Peyer's patch (tissue), 4 donors: ENCODE data around the gene DYRK1A.

Source experiments
- POLR2A ChIP-seq, 2 donors: fragments of 450-650 bp; IDR thresholded peaks; one replicate each; pipeline ENCODE4 v1.5.1; 2017; ENCODE audit warnings: antibody characterized with exemption in 2 of 2, mild to moderate bottlenecking in 2 of 2, moderate library complexity in 2 of 2
- TF ChIP-seq, protein P1 (sequence below), 6 experiments: fragments of 450-650 bp in 4 of 6; fragments of 200-600 bp in 2 of 6; sonication (generic) in 1 of 6; IDR thresholded peaks; one replicate each; pipeline ENCODE4 v1.5.1; 2017 to 2019; ENCODE audit warnings: antibody characterized with exemption in 6 of 6, mild to moderate bottlenecking in 3 of 6, moderate library complexity in 1 of 6

DNA sequence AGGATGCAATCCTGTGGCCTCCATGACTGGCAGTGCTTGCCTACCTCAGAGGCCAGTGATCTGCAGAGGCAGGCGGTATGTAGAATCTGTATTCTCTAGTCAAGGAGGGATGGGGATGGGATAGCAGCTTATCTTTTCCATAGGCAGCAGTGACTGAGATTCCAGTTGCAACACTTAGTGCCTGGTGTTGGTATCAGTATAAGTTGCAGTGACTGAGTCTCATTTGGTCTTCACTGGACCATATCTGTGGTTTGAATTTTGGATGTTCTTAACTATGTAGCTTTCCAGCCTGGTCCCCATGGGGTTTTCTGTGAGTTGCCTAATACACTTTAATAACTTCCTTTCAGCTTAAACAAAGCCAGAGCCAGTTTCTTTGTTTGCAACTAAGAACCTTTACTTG is 16.5 kb downstream of the DYRK1A start:
- TF ChIP-seq POLR2A (IDR thresholded peaks at IDR 0.05), result no peak
- TF ChIP-seq, protein P1, sequence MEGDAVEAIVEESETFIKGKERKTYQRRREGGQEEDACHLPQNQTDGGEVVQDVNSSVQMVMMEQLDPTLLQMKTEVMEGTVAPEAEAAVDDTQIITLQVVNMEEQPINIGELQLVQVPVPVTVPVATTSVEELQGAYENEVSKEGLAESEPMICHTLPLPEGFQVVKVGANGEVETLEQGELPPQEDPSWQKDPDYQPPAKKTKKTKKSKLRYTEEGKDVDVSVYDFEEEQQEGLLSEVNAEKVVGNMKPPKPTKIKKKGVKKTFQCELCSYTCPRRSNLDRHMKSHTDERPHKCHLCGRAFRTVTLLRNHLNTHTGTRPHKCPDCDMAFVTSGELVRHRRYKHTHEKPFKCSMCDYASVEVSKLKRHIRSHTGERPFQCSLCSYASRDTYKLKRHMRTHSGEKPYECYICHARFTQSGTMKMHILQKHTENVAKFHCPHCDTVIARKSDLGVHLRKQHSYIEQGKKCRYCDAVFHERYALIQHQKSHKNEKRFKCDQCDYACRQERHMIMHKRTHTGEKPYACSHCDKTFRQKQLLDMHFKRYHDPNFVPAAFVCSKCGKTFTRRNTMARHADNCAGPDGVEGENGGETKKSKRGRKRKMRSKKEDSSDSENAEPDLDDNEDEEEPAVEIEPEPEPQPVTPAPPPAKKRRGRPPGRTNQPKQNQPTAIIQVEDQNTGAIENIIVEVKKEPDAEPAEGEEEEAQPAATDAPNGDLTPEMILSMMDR (IDR thresholded peaks at IDR 0.05), result no peak
